ENCODE data around the gene SLC1A2. TPM values are rescaled to one million over a fixed set of nuclear protein-coding genes. Genes with fewer than 3 reads are reported as not detected.

Gene SLC1A2
- total and polyA plus RNA-seq, 2 donors (not counting 3 experiments of a cell fraction or from before 2014, with no cell fraction given) = not detected

DNA sequence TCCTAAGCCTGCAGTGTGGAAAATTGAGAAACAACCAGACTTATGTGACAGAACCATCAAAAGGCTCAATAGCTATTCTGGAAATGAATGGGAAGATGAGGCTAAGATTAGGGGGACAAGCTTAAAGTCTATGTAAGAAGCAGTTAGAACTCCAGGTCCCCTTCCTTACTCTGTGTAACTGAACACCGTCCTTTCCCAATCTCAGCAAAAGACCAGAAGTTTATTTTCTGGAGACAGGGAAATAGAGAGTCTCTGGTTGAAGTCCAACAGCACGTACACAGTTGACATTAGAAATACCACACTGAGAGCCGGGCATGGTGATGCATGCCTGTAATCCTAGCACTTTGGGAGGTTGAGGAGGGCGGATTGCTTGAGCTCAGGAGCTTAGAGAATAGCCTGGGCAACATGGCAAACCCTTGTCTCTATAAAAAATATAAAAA, 186.4 kb downstream of the SLC1A2 start:
- DNase-seq (ENCODE audit: low read depth, low spot score) (no peak), FAIRE-seq (no peak)
- no peak overlapping the region for H2AFZ ChIP-seq (ENCODE audit: low read depth, low read length)
- no peaks in the 10 kb centered on the region for H4K20me1 ChIP-seq (replicated peaks; ENCODE audit: control insufficient read depth, extremely low read depth, insufficient read depth, low read length)
- H3K9me1 ChIP-seq (replicated peaks; ENCODE audit: control insufficient read depth, extremely low read depth, insufficient read depth, low read length) = no peaks in the 10 kb centered on the region
- no peaks in the 10 kb centered on the region for H3K9me3 ChIP-seq (replicated peaks; ENCODE audit: control insufficient read depth, insufficient read depth, low read length)
- no peak for TF ChIP-seq POLR2A (IDR thresholded peaks at IDR 0.05; ENCODE audit: low read depth, low read length)
- TF ChIP-seq JUN (IDR thresholded peaks at IDR 0.05; ENCODE audit: borderline replicate concordance, insufficient read depth, insufficient read length, low read depth) = no peak
- TF ChIP-seq, protein P1, sequence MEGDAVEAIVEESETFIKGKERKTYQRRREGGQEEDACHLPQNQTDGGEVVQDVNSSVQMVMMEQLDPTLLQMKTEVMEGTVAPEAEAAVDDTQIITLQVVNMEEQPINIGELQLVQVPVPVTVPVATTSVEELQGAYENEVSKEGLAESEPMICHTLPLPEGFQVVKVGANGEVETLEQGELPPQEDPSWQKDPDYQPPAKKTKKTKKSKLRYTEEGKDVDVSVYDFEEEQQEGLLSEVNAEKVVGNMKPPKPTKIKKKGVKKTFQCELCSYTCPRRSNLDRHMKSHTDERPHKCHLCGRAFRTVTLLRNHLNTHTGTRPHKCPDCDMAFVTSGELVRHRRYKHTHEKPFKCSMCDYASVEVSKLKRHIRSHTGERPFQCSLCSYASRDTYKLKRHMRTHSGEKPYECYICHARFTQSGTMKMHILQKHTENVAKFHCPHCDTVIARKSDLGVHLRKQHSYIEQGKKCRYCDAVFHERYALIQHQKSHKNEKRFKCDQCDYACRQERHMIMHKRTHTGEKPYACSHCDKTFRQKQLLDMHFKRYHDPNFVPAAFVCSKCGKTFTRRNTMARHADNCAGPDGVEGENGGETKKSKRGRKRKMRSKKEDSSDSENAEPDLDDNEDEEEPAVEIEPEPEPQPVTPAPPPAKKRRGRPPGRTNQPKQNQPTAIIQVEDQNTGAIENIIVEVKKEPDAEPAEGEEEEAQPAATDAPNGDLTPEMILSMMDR (IDR thresholded peaks at IDR 0.05; ENCODE audit: extremely low read depth in 1 of 2, insufficient read depth in 1 of 2, low read depth in 1 of 2, low read length in 2 of 2) = no peak
- TF ChIP-seq, protein P2, sequence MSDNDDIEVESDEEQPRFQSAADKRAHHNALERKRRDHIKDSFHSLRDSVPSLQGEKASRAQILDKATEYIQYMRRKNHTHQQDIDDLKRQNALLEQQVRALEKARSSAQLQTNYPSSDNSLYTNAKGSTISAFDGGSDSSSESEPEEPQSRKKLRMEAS (IDR thresholded peaks at IDR 0.05; ENCODE audit: insufficient read depth, insufficient read length) = no peak
- no peak for TF ChIP-seq GATA2 (IDR thresholded peaks at IDR 0.05; ENCODE audit: insufficient read depth, insufficient read length, low read depth, low read length)
- no peak for TF ChIP-seq POLR2AphosphoS5 (IDR thresholded peaks at IDR 0.05; ENCODE audit: insufficient read depth, low read depth, low read length)
- TF ChIP-seq EZH2 (IDR thresholded peaks at IDR 0.05; ENCODE audit: borderline replicate concordance, low read depth, low read length, severe bottlenecking) = no peak
- no peak for TF ChIP-seq FOS (IDR thresholded peaks at IDR 0.05; ENCODE audit: borderline replicate concordance, insufficient read depth, low read length)
- no peak for TF ChIP-seq MYC (IDR thresholded peaks at IDR 0.05; ENCODE audit: low read depth, low read length)
- no peak overlapping the region for H3K9ac ChIP-seq (replicated peaks; ENCODE audit: extremely low read depth, insufficient read depth, low read length)
- CTCF ChIA-PET = interaction anchor here (1.5 kb wide), 1 partner anchor 306 kb away, joined by 6 read pairs; no protein-coding TSS in a partner anchor
- BruUV-seq (replicated peaks) = no TSS peak
- POLR2A ChIA-PET = no interaction called here
- H3K79me2 ChIP-seq (ENCODE audit: control insufficient read depth, insufficient read depth, low read length) = no peaks in the 10 kb centered on the region
- intact Hi-C loops (cut with micrococcal nuclease) = loop anchor here (10.0 kb wide), 1 partner anchor 648 kb away; no protein-coding TSS in a partner anchor
- no peak overlapping the region for H3K4me2 ChIP-seq (ENCODE audit: insufficient read depth, low read length)
- H3K4me1 ChIP-seq (ENCODE audit: control insufficient read depth, extremely low read depth, insufficient read depth, low read length) = no peaks in the 10 kb centered on the region
- no peak overlapping the region for H3K4me3 ChIP-seq (replicated peaks in 1 of 3; ENCODE audit: insufficient read depth in 1 of 3, low read depth in 1 of 3, low read length in 3 of 3)
- no peak overlapping the region for H3K27ac ChIP-seq (ENCODE audit: insufficient read depth, low read depth, low read length)
- dilution Hi-C loops (cut with MboI; ENCODE audit: extremely low pct_ligation_motif_present, low sequenced_read_pairs) = no loop called here
- no peaks in the 10 kb centered on the region for H3K27me3 ChIP-seq (ENCODE audit: control insufficient read depth in 2 of 2, insufficient read depth in 2 of 2, low read length in 2 of 2)
- no peaks in the 10 kb centered on the region for H3K36me3 ChIP-seq (ENCODE audit: control insufficient read depth in 2 of 2, extremely low read depth in 1 of 2, insufficient read depth in 2 of 2, low read length in 2 of 2)

All from endothelial cell of umbilical vein (primary cell).